ENCODE measurements around the gene DEPDC1B. TPM values are rescaled to one million over a fixed set of nuclear protein-coding genes. Genes with fewer than 3 reads are reported as not detected.
"Not testable (repeated sequence)": the region's sequence is repeated elsewhere in the genome, so short reads cannot be mapped to it uniquely, and the experiment has no call there.

Gene DEPDC1B
- total RNA-seq, 1 donor from 2014 or later, result 21.2 TPM

- DNase-seq (ENCODE audit: low spot score); H3K4me1 Mint-ChIP-seq (ENCODE audit: low read depth); H3K9me3 Mint-ChIP-seq; intact Hi-C loops (cut with micrococcal nuclease); H3K4me3 Mint-ChIP-seq; H3K27ac Mint-ChIP-seq; H3K27me3 Mint-ChIP-seq (ENCODE audit: insufficient read depth); H3K36me3 Mint-ChIP-seq (ENCODE audit: low read depth): not testable (repeated sequence)
Measured at GRCh38 chr5:60587312-60587711, 112.7 kb downstream of the DEPDC1B start.

DNA sequence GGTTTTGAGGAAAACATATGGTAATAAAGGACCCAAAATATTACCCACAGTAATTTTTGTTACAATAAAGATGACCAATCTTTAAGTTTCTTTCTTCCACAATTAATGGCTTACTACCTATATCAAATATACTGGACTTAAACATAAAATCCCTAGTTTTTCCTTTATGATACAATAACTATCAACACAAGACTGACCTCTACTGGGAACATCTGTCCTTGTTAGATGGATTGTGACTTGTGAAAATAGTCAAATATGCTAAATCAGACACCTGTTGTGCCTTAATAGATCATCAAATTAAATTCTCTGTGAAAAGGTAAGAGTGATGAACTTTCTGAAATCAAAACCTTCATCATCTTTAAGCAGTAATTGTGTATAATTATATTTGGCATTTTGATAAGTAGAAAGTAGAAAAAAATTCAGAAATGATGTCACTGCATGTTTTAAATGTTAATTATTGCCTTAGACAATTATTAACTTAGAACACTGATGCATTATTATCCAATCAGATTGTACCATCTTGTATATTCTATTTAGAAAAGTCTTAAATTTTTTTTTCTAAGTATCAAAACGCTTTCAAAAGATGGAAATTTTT, 113.6 kb downstream of the DEPDC1B start:
- Mint-ChIP-seq H3K9me3 (no peaks in the 10 kb centered on the region), H3K27me3 (ENCODE audit: insufficient read depth) (peaks cover 1% of the 10 kb centered on the region), H3K36me3 (ENCODE audit: low read depth) (peaks cover 2% of the 10 kb centered on the region), H3K27ac (no peak overlapping the region), H3K4me3 (no peak overlapping the region), H3K4me1 (ENCODE audit: low read depth) (no peaks in the 10 kb centered on the region)
- intact Hi-C loops (cut with micrococcal nuclease), result no loop called here
- no peak for DNase-seq (ENCODE audit: low spot score)

DNA sequence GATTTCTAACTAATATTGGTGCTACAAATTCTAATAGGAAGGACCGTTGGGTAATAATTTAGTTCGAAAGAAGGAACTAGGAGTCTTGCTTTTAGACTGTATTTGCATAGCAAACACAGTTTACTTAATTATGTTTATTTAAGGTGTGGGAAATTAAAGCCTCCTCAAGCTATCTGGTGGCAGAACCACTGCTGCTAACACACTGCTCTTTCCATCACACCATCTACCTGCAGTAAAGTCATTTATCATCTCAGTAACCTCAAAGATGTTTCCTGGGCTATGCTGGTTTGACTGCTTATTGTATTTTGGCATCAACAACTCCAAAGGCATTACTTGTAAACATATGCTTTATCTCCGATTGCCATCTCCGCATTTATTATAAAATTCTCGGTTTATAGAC, 114.3 kb downstream of the DEPDC1B start:
- Mint-ChIP-seq H3K27ac (no peak overlapping the region), H3K27me3 (ENCODE audit: insufficient read depth) (peaks cover 1% of the 10 kb centered on the region), H3K9me3 (no peaks in the 10 kb centered on the region), H3K4me1 (ENCODE audit: low read depth) (no peaks in the 10 kb centered on the region), H3K36me3 (ENCODE audit: low read depth) (peaks cover 2% of the 10 kb centered on the region), H3K4me3 (no peak overlapping the region)
- intact Hi-C loops (cut with micrococcal nuclease), result no loop called here
- DNase-seq (ENCODE audit: low spot score), result no peak

GRCh38 chr5:60584304-60584703, 115.7 kb downstream of the DEPDC1B start:
- Mint-ChIP-seq H3K27ac (no peak overlapping the region), H3K9me3 (no peaks in the 10 kb centered on the region), H3K27me3 (ENCODE audit: insufficient read depth) (peaks cover 1% of the 10 kb centered on the region), H3K36me3 (ENCODE audit: low read depth) (no peaks in the 10 kb centered on the region), H3K4me1 (ENCODE audit: low read depth) (no peaks in the 10 kb centered on the region), H3K4me3 (no peak overlapping the region)
- intact Hi-C loops (cut with micrococcal nuclease), result no loop called here
- DNase-seq (ENCODE audit: low spot score), result no peak

GRCh38 chr5:60583616-60584015, 116.3 kb downstream of the DEPDC1B start:
- H3K9me3 Mint-ChIP-seq, result no peaks in the 10 kb centered on the region
- DNase-seq (ENCODE audit: low spot score), result no peak
- H3K27me3 Mint-ChIP-seq (ENCODE audit: insufficient read depth), result peaks cover 1% of the 10 kb centered on the region
- H3K4me3 Mint-ChIP-seq, result no peak overlapping the region
- H3K36me3 Mint-ChIP-seq (ENCODE audit: low read depth), result no peaks in the 10 kb centered on the region
- intact Hi-C loops (cut with micrococcal nuclease), result no loop called here
- H3K4me1 Mint-ChIP-seq (ENCODE audit: low read depth), result no peaks in the 10 kb centered on the region
- H3K27ac Mint-ChIP-seq, result no peak overlapping the region

GRCh38 chr5:60578315-60578714, 121.7 kb downstream of the DEPDC1B start:
- no peak for DNase-seq (ENCODE audit: low spot score)
- Mint-ChIP-seq H3K36me3 (ENCODE audit: low read depth) (no peaks in the 10 kb centered on the region), H3K4me1 (ENCODE audit: low read depth) (no peaks in the 10 kb centered on the region), H3K9me3 (peaks cover 28% of the 10 kb centered on the region), H3K4me3 (no peak overlapping the region), H3K27me3 (ENCODE audit: insufficient read depth) (no peaks in the 10 kb centered on the region), H3K27ac (no peak overlapping the region)
- intact Hi-C loops (cut with micrococcal nuclease), result no loop called here

DNA sequence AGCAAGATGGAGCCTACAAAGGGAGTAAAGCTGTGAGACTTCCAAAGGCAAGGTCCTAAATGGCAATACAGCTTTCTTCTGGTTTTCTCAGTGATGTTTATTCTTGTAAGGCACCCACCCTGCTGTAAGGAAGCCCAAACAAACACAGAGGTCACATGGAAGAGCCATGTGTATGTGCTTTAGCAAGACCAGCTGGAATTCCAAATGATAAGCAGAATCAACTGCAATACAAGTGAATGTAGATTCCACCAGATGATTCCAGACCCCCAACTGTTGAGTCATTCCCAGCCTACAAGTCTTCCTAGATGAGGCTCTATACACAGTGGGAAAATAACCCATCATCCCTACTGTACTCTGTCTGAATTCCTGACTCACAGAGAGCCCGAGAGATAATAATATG, 122.8 kb downstream of the DEPDC1B start:
- no peak for DNase-seq (ENCODE audit: low spot score)
- intact Hi-C loops (cut with micrococcal nuclease), result no loop called here
- Mint-ChIP-seq H3K9me3 (peaks cover 33% of the 10 kb centered on the region), H3K4me3 (no peak overlapping the region), H3K27ac (no peak overlapping the region), H3K27me3 (ENCODE audit: insufficient read depth) (no peaks in the 10 kb centered on the region), H3K36me3 (ENCODE audit: low read depth) (no peaks in the 10 kb centered on the region), H3K4me1 (ENCODE audit: low read depth) (no peaks in the 10 kb centered on the region)

DNA sequence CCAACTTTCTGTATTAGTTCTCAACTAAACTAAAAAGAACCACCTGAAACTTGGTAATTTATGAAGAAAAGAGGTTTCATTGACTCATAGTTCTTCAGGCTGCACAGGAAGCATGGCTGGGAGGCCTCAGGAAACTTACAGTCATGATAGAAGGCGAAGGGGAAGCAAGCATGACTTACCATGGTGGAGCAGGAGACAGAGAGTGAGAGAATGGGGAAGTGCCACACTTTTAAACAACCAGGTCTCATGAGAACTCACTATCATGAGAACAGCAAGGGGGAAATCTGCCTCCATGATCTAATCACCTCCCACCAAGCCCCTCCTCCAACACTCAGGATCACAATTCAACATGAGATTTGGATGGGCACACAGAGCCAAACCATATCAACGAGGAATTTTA, 123.5 kb downstream of the DEPDC1B start:
- no peaks in the 10 kb centered on the region for H3K36me3 Mint-ChIP-seq (ENCODE audit: low read depth)
- H3K27ac Mint-ChIP-seq, result no peak overlapping the region
- no peak for DNase-seq (ENCODE audit: low spot score)
- no peaks in the 10 kb centered on the region for H3K27me3 Mint-ChIP-seq (ENCODE audit: insufficient read depth)
- no peak overlapping the region for H3K4me3 Mint-ChIP-seq
- H3K4me1 Mint-ChIP-seq (ENCODE audit: low read depth), result no peaks in the 10 kb centered on the region
- intact Hi-C loops (cut with micrococcal nuclease), result no loop called here
- peaks cover 33% of the 10 kb centered on the region for H3K9me3 Mint-ChIP-seq

DNA sequence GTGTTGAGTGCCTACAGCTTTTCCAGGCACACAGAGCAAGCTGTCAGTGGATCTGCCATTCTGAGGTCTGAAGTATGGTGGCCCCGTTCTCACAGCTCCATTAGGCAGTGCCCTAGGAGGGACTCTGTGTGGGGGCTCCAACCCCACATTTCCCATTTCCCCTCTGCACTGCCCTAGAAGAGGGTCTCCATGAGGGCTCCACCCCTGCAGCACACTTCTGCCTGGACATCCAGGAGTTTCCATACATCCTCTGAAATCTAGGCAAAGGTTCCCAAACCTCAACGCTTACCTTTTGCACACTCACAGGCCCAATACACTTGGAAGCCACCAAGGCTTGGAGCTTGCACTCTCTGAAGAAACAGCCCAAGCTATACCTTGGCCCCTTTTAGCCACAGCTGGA, 131.3 kb downstream of the DEPDC1B start:
- H3K27me3 Mint-ChIP-seq (ENCODE audit: insufficient read depth), result no peaks in the 10 kb centered on the region
- no peak overlapping the region for H3K4me3 Mint-ChIP-seq
- DNase-seq (ENCODE audit: low spot score), result no peak
- no peaks in the 10 kb centered on the region for H3K4me1 Mint-ChIP-seq (ENCODE audit: low read depth)
- intact Hi-C loops (cut with micrococcal nuclease), result no loop called here
- H3K9me3 Mint-ChIP-seq, result peaks cover 30% of the 10 kb centered on the region
- H3K27ac Mint-ChIP-seq, result no peak overlapping the region
- H3K36me3 Mint-ChIP-seq (ENCODE audit: low read depth), result no peaks in the 10 kb centered on the region

DNA sequence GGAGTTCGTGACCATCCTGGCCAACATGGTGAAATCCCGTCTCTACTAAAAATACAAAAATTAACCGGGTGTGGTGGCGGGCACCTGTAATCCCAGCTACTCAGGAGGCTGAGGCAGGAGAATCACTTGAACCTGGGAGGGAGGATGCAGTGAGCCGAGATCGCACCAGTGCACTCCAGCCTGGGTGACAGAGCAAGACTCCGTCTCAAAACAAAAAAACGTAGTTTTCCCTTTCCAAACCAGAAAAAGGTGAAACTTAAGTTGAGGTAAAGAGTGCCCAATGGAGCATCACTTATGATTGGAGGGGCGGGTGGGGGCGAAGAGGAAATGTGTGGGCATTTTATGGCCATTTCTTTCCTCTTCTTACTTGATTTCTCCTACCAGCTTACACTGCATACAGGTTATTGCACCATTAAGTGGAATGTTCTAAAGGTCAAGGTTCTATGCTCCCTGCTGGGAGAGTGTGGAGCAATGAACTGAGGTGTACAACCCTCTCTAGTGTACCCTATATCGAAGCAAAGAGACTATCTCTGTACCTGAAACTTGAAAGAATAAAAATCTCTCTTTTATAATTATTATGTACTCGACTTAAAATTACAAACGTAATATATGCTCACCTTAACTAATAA, 136.2 kb downstream of the DEPDC1B start:
- Mint-ChIP-seq H3K9me3 (peaks cover 16% of the 10 kb centered on the region), H3K27me3 (ENCODE audit: insufficient read depth) (peaks cover 2% of the 10 kb centered on the region), H3K27ac (no peak overlapping the region), H3K36me3 (ENCODE audit: low read depth) (no peaks in the 10 kb centered on the region), H3K4me1 (ENCODE audit: low read depth) (no peaks in the 10 kb centered on the region), H3K4me3 (no peak overlapping the region)
- intact Hi-C loops (cut with micrococcal nuclease), result no loop called here
- no peak for DNase-seq (ENCODE audit: low spot score)

DNA sequence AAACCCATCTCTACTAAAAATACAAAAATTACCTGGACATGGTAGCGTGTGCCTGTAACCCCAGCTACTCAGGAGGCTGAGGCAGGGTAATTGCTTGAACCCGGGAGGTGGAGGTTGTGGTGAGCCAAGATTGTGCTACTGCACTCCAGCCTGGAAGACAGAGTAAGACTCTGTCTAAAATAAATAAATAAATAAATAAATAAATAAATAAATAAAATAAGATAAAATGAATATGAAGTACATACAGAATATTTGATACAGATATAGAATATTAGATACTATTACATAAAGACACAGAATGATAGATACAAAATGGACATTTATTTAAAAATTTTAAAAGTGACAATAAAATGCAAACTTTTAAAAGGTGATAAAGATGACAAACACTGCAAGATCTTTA, 146.7 kb downstream of the DEPDC1B start:
- H3K4me1 Mint-ChIP-seq (ENCODE audit: low read depth); H3K27me3 Mint-ChIP-seq (ENCODE audit: insufficient read depth); intact Hi-C loops (cut with micrococcal nuclease); H3K4me3 Mint-ChIP-seq; H3K9me3 Mint-ChIP-seq; DNase-seq (ENCODE audit: low spot score); H3K36me3 Mint-ChIP-seq (ENCODE audit: low read depth); H3K27ac Mint-ChIP-seq: not testable (repeated sequence)

DNA sequence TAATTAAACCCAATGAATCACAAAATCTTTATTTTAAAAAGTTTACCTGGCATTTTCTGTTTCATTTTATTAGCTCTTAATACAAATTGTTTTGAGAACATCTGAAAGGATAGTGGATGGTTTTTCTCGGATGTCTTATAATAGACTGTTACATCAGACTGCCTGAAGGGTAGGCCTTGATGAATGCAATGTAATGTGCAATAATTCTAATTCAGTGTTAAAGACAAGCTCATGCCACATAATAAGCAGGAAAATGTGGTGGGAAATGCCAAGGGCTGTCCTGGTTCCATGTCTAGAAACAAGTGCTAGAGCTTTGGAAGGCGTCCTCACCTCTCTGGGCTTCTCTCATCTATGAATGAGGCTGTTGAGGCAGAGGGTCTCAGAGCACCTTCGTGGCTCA, 148.1 kb downstream of the DEPDC1B start:
- intact Hi-C loops (cut with micrococcal nuclease), result no loop called here
- Mint-ChIP-seq H3K27me3 (ENCODE audit: insufficient read depth) (no peaks in the 10 kb centered on the region), H3K36me3 (ENCODE audit: low read depth) (no peaks in the 10 kb centered on the region), H3K4me3 (no peak overlapping the region), H3K27ac (no peak overlapping the region), H3K9me3 (peaks cover 3% of the 10 kb centered on the region), H3K4me1 (ENCODE audit: low read depth) (no peaks in the 10 kb centered on the region)
- no peak for DNase-seq (ENCODE audit: low spot score)

DNA sequence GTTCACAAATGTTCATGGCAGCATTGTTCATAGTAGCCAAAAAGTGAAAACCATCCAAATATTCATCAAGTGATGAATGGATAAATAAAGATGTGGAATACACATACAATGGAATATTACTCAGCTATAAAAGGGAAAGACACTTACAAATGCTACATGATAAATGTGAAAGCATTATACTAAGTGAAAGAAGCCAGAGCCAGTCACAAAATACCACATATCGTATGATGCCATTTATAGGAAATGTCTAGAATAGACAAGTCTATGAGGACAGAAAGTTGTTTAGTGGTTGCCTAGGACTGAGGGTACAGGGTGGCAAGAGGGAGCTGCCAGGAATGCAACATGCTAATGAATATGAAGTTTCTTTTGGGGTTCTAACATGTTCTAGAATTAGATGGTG, 148.7 kb downstream of the DEPDC1B start:
- Mint-ChIP-seq H3K27me3 (ENCODE audit: insufficient read depth) (no peaks in the 10 kb centered on the region), H3K4me3 (no peak overlapping the region)

GRCh38 chr5:60550311-60550710, 149.7 kb downstream of the DEPDC1B start:
- Mint-ChIP-seq H3K27me3 (ENCODE audit: insufficient read depth) (no peaks in the 10 kb centered on the region), H3K27ac (no peak overlapping the region), H3K9me3 (peaks cover 3% of the 10 kb centered on the region), H3K4me1 (ENCODE audit: low read depth) (no peaks in the 10 kb centered on the region), H3K4me3 (no peak overlapping the region), H3K36me3 (ENCODE audit: low read depth) (no peaks in the 10 kb centered on the region)
- intact Hi-C loops (cut with micrococcal nuclease), result no loop called here
- DNase-seq (ENCODE audit: low spot score), result no peak

More for the DNA sequence above, 148.7 kb downstream of the DEPDC1B start:
- H3K4me1 Mint-ChIP-seq (ENCODE audit: low read depth), result no peaks in the 10 kb centered on the region
- peaks cover 3% of the 10 kb centered on the region for H3K9me3 Mint-ChIP-seq
- intact Hi-C loops (cut with micrococcal nuclease), result no loop called here
- no peaks in the 10 kb centered on the region for H3K36me3 Mint-ChIP-seq (ENCODE audit: low read depth)
- no peak for DNase-seq (ENCODE audit: low spot score)
- H3K27ac Mint-ChIP-seq, result no peak overlapping the region

Data from activated T-helper 1 cell treated with anti-CD3 and anti-CD28 coated beads, Interleukin-12 subunit alpha, Interleukin-12 subunit beta, Interleukin-2, Interleukin-4 antibody, amounts not matched to agents 30 ng/mL and 10 ng/mL and 1 ng/mL, durations not matched to agents 14 hours and 24 hours and 36 hours (primary cell).